Esophagus muscularis mucosa (tissue), 4 donors: ENCODE results near the gene FBXL7. TPM values are rescaled to one million over a fixed set of nuclear protein-coding genes. Genes with fewer than 3 reads are reported as not detected.

ENCODE experiments used
- DNase-seq: peaks from one replicate; pipeline ENCODE4 v3.0.0-alpha.2; 2017; ENCODE audit errors: extremely low spot score
- H3K27ac ChIP-seq, 4 donors: fragments of 200-600 bp; sonication (generic); replicated peaks in 1 of 4; 1 replicate in 3 of 4; 2 replicates in 1 of 4; pipeline ENCODE4 v1.5.1; 2016 to 2019; ENCODE audit warnings: mild to moderate bottlenecking in 1 of 4
- H3K27me3 ChIP-seq, 4 donors: fragments of 200-600 bp; sonication (generic); one replicate each; pipeline versions ENCODE4 v1.5.1 to v1.6.0; 2016 to 2019
- H3K36me3 ChIP-seq, 4 donors: fragments of 200-600 bp; sonication (generic); one replicate each; pipeline ENCODE4 v1.5.1; 2016 to 2019
- H3K4me1 ChIP-seq, 4 donors: fragments of 200-600 bp; sonication (generic); one replicate each; pipeline ENCODE4 v1.5.1; 2016 to 2019
- H3K4me3 ChIP-seq, 4 donors: fragments of 200-600 bp; sonication (generic); 1 replicate in 2 of 4; 2 replicates in 2 of 4; pipeline ENCODE4 v1.5.1; 2016 to 2019; ENCODE audit warnings: mild to moderate bottlenecking in 4 of 4, moderate library complexity in 1 of 4
- H3K9me3 ChIP-seq, 4 donors: fragments of 200-600 bp; sonication (generic); 1 replicate in 3 of 4; 2 replicates in 1 of 4; pipeline ENCODE4 v1.5.1; 2016 to 2019
- EP300 ChIP-seq: sonication (generic); formaldehyde crosslinking; IDR thresholded peaks from one replicate; pipeline ENCODE4 v1.6.1; 2017; ENCODE audit warnings: antibody characterized with exemption
- POLR2A ChIP-seq: fragments of 450-650 bp; IDR thresholded peaks from one replicate; pipeline ENCODE4 v1.6.1; 2017; ENCODE audit warnings: antibody characterized with exemption, moderate library complexity, mild to moderate bottlenecking, low read depth
- POLR2AphosphoS5 ChIP-seq, 2 donors: sonication (generic); formaldehyde crosslinking; IDR thresholded peaks; one replicate each; pipeline ENCODE4 v1.6.1; 2017; ENCODE audit warnings: antibody characterized with exemption in 2 of 2
- WGBS: methylation state at CpG from one replicate; pipeline ENCODE4 v1.1.5; 2018; 5-methylcytosine and 5-hydroxymethylcytosine counted together
- intact Hi-C: fragments of 100-400 bp; cut with DNase I; formaldehyde crosslinking; loops from one replicate; pipeline ENCODE4 v1.15.1; 2023
- total RNA-seq, 4 donors: library from RNA; depleted of rRNA; stranded (reverse); fragments of >200 nt; gene quantifications; one replicate each; pipeline versions ENCODE4 v1.1.0 to v1.2.1, GENCODE V29; 2016
- TF ChIP-seq, protein P1 (sequence below), 3 experiments: fragments of 200-600 bp in 2 of 3; fragments of 450-650 bp in 1 of 3; sonication (generic) in 2 of 3; IDR thresholded peaks; one replicate each; pipeline ENCODE4 v1.5.1; 2017 to 2019; ENCODE audit warnings: antibody characterized with exemption in 3 of 3, mild to moderate bottlenecking in 2 of 3, moderate library complexity in 1 of 3

FBXL7 gene
- total RNA-seq, 4 donors from 2014 or later, result 25.7 to 37.7 (median 27.6) TPM

DNA sequence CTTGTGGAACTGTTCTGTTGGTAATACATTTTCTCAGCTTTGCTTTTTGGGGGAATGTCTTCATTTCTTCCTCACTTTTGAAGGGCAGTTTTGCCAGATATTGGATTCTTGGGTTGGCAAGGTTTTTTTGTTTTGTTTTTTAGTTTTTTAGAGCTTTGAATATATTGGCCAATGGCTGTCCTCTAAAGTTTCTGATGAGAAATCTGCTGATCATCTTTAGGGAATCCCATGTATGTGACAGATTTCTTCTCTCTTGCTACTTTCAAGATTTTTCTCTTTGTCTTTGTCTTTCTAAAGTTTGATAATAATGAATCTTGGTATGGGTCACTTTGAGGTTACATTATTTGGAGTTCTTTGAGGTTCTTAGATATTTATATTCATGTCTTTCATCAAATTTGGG is 227.4 kb downstream of the FBXL7 start:
- Histone ChIP-seq H3K36me3 (no peaks in the 10 kb centered on the region), H3K4me1 (peaks cover 0 to 15% (median 9%) of the 10 kb centered on the region in 4 donors), H3K27ac (no peak overlapping the region), H3K9me3 (peaks cover 0 to 42% (median 26%) of the 10 kb centered on the region in 4 donors), H3K27me3 (no peaks in the 10 kb centered on the region), H3K4me3 (no peak overlapping the region)
- intact Hi-C loops, result no loop called here
- TF ChIP-seq, protein P1, sequence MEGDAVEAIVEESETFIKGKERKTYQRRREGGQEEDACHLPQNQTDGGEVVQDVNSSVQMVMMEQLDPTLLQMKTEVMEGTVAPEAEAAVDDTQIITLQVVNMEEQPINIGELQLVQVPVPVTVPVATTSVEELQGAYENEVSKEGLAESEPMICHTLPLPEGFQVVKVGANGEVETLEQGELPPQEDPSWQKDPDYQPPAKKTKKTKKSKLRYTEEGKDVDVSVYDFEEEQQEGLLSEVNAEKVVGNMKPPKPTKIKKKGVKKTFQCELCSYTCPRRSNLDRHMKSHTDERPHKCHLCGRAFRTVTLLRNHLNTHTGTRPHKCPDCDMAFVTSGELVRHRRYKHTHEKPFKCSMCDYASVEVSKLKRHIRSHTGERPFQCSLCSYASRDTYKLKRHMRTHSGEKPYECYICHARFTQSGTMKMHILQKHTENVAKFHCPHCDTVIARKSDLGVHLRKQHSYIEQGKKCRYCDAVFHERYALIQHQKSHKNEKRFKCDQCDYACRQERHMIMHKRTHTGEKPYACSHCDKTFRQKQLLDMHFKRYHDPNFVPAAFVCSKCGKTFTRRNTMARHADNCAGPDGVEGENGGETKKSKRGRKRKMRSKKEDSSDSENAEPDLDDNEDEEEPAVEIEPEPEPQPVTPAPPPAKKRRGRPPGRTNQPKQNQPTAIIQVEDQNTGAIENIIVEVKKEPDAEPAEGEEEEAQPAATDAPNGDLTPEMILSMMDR (IDR thresholded peaks at IDR 0.05), result no peak
- TF ChIP-seq POLR2AphosphoS5 (IDR thresholded peaks at IDR 0.05), result no peak
- TF ChIP-seq POLR2A, result no peak
- no peak for TF ChIP-seq EP300
- DNase-seq, result no peak

DNA sequence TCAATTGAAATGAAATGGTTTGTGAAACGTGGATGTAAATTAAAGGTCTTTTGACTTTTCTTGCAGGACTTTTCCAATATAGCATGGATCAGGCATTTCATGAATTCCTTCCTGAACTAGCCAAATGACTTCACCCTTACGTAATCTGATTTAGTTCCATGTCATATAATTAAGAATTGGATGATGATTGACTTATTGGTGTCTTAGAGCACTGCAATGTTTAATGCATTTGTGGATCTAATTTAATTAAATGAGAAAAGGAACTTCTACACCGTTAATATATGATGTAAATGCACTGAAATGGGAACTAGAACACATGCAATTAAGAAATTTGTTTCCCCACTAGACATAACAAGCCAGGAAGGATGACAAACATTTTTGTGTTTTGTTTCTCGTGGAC is 228.8 kb downstream of the FBXL7 start:
- DNase-seq, result no peak
- Histone ChIP-seq H3K27me3 (no peaks in the 10 kb centered on the region), H3K27ac (no peak overlapping the region), H3K4me1 (peaks cover 0 to 19% (median 13%) of the 10 kb centered on the region in 4 donors), H3K4me3 (no peak overlapping the region), H3K36me3 (no peaks in the 10 kb centered on the region), H3K9me3 (peaks cover 0 to 42% (median 26%) of the 10 kb centered on the region in 4 donors)
- intact Hi-C loops, result no loop called here
- no peak for TF ChIP-seq POLR2AphosphoS5 (IDR thresholded peaks at IDR 0.05)
- TF ChIP-seq, protein P1 (IDR thresholded peaks at IDR 0.05), result no peak
- no peak for TF ChIP-seq EP300
- no peak for TF ChIP-seq POLR2A
- WGBS, result 76% methylated on average over 4 of the region's 4 CpGs

DNA sequence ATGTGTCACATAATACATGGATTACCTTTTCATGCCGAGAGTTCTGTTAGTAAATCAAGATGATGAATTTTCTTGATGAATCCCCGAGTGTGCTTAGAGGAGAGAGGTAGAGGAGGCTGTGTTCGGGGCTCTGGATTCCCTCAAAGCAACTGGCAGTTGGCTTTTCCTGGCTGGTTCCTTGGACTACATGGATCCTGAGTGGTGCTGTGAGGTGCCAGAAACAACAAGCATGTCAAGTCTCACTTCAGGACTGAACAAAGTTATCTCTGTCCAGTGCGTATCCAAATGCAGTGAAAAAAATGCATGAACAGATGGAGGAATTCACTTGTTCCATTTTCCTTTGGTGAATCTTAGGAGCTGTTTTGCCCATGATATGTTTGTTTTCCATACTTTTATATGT is 231.7 kb downstream of the FBXL7 start:
- intact Hi-C loops, result no loop called here
- TF ChIP-seq EP300 (no peak), POLR2AphosphoS5 (IDR thresholded peaks at IDR 0.05) (peak; percentile 37 to 55), POLR2A (no peak)
- TF ChIP-seq, protein P1 (IDR thresholded peaks at IDR 0.05), result no peak
- no peaks in the 10 kb centered on the region for H3K36me3 ChIP-seq
- H3K27ac ChIP-seq, result peak overlapping the region in 2 of 4 donors; percentile 18 to 39
- H3K9me3 ChIP-seq, result peaks cover 0 to 16% (median 14%) of the 10 kb centered on the region in 4 donors
- DNase-seq, result no peak
- 37% methylated on average over 4 of the region's 4 CpGs for WGBS
- H3K4me3 ChIP-seq, result no peak overlapping the region
- H3K27me3 ChIP-seq, result no peaks in the 10 kb centered on the region
- H3K4me1 ChIP-seq, result peaks cover 1 to 22% (median 13%) of the 10 kb centered on the region in 4 donors

DNA sequence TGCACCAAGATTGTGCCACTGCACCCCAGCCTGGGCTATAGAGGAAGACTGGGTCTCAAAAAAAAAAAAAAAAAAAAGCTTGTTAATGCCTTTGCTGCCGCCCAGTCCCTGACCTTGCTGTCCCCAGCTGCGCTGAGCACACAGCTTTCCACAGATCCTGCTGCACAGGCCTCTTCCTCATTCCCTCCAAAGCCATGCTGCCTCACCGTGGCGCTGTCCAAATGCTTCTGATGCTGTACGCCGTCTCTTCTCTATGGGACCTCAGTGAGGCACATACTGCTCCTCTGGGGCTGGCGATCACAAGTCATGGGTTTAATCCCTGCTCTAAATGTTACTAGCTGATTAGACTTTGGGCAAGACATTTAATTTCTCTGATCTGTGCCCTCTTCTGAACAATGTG is 234.1 kb downstream of the FBXL7 start:
- no peak for TF ChIP-seq POLR2A
- no peak for TF ChIP-seq EP300
- TF ChIP-seq, protein P1 (IDR thresholded peaks at IDR 0.05), result no peak
- TF ChIP-seq POLR2AphosphoS5 (IDR thresholded peaks at IDR 0.05), result no peak
- DNase-seq, result no peak
- Histone ChIP-seq H3K27me3 (no peaks in the 10 kb centered on the region), H3K27ac (no peak overlapping the region), H3K9me3 (no peaks in the 10 kb centered on the region), H3K4me1 (peaks cover 14 to 46% (median 31%) of the 10 kb centered on the region in 4 donors), H3K36me3 (no peaks in the 10 kb centered on the region), H3K4me3 (no peak overlapping the region)
- 88% methylated on average over 7 of the region's 7 CpGs for WGBS
- intact Hi-C loops, result no loop called here
